Thymus (tissue), 11 donors: Measurements from ENCODE around the gene RMND1. TPM values are rescaled to one million over a fixed set of nuclear protein-coding genes. Genes with fewer than 3 reads are reported as not detected.
A peak's percentile ranks its signal among the peaks of the same experiment; 100 is the strongest.

Source experiments
- DNase-seq, 9 donors: peaks; one replicate each; pipeline ENCODE4 v3.0.0-alpha.2; 2013; ENCODE audit warnings: low spot score in 9 of 9, low read depth in 6 of 9, missing footprints in 1 of 9
- H3K27ac ChIP-seq, 2 donors: one replicate each; pipeline ENCODE4 v1.5.1; 2013; ENCODE audit warnings: control low read depth in 1 of 2, low read depth in 1 of 2, low read length in 1 of 2, mild to moderate bottlenecking in 1 of 2, moderate library complexity in 1 of 2
- H3K27me3 ChIP-seq, 2 donors: one replicate each; pipeline ENCODE4 v1.5.1; 2013; ENCODE audit warnings: low read length in 1 of 2; ENCODE audit not compliant: control insufficient read depth in 2 of 2, insufficient read depth in 1 of 2
- H3K36me3 ChIP-seq, 2 donors: one replicate each; pipeline ENCODE4 v1.5.1; 2013; ENCODE audit warnings: low read length in 1 of 2, mild to moderate bottlenecking in 1 of 2, moderate library complexity in 1 of 2; ENCODE audit not compliant: control insufficient read depth in 2 of 2, insufficient read depth in 2 of 2
- H3K4me1 ChIP-seq, 2 donors: one replicate each; pipeline ENCODE4 v1.5.1; 2013; ENCODE audit warnings: low read length in 2 of 2; ENCODE audit not compliant: control insufficient read depth in 2 of 2, insufficient read depth in 2 of 2
- H3K4me3 ChIP-seq, 2 donors: one replicate each; pipeline ENCODE4 v1.5.1; 2013; ENCODE audit warnings: low read length in 2 of 2, control low read depth in 1 of 2, mild to moderate bottlenecking in 1 of 2
- H3K9me3 ChIP-seq, 2 donors: one replicate each; pipeline ENCODE4 v1.5.1; 2013; ENCODE audit warnings: low read length in 1 of 2, mild to moderate bottlenecking in 1 of 2; ENCODE audit not compliant: control insufficient read depth in 2 of 2, insufficient read depth in 1 of 2
- WGBS: extraction: QIAGEN DNeasy Blood & Tissue Kit; methylation state at CpG from one replicate; pipeline ENCODE4 v1.1.7; 2013; 5-methylcytosine and 5-hydroxymethylcytosine counted together
- polyA plus RNA-seq: library from polyadenylated mRNA; stranded (reverse); fragments of 200-250 nt; gene quantifications from one replicate; pipeline ENCODE4 v1.2.3, GENCODE V29; 2013
- total RNA-seq: library from RNA; stranded (reverse); fragments of 120-200 nt; gene quantifications from one replicate; pipeline ENCODE4 v1.2.4, GENCODE V29; 2013
- donor health status: healthy.

RMND1 gene
- total and polyA plus RNA-seq, 2 donors = 17.0 to 17.2 TPM

GRCh38 chr6:151393410-151393809, 58.5 kb downstream of the RMND1 start:
- Histone ChIP-seq H3K4me1 (peaks cover 17 to 30% of the 10 kb centered on the region in 2 donors), H3K36me3 (peaks cover 0 to 30% of the 10 kb centered on the region in 2 donors), H3K27ac (no peak overlapping the region), H3K4me3 (no peak overlapping the region), H3K9me3 (no peaks in the 10 kb centered on the region), H3K27me3 (no peaks in the 10 kb centered on the region)
- WGBS = 91% methylated on average over 4 of the region's 4 CpGs
- DNase-seq = no peak

GRCh38 chr6:151392427-151392826, 59.5 kb downstream of the RMND1 start:
- H3K9me3 ChIP-seq = no peaks in the 10 kb centered on the region
- WGBS = 7% methylated on average over 3 of the region's 3 CpGs
- peak overlapping the region; percentile 66 to 99 for H3K4me3 ChIP-seq
- H3K27me3 ChIP-seq = no peaks in the 10 kb centered on the region
- peaks cover 21 to 34% of the 10 kb centered on the region in 2 donors for H3K4me1 ChIP-seq
- peak overlapping the region; percentile 54 to 100 for H3K27ac ChIP-seq
- H3K36me3 ChIP-seq = peaks cover 0 to 27% of the 10 kb centered on the region in 2 donors
- DNase-seq = no peak

- Histone ChIP-seq H3K36me3 (peaks cover 0 to 25% of the 10 kb centered on the region in 2 donors), H3K9me3 (no peaks in the 10 kb centered on the region), H3K4me1 (peaks cover 21 to 34% of the 10 kb centered on the region in 2 donors), H3K27me3 (no peaks in the 10 kb centered on the region), H3K27ac (peak within 1 kb of the TSS; percentile 99 to 100), H3K4me3 (peak within 1 kb of the TSS; percentile 66 to 99)
- WGBS = under 1% methylated on average over 57 of the region's 57 CpGs
- DNase-seq = peak; percentile 40 to 80 (median 61)
Observed at GRCh38 chr6:151391471-151392413, 60.2 kb downstream of the RMND1 start, which contains the start of gene ZBTB2. Gene ZBTB2, minus strand, starts transcription at chr6:151391559. Its CDS starts 17,922 bp downstream, at chr6:151373637.

- peak in 8 of 9 donors; percentile 55 to 92 (median 76) for DNase-seq
- under 1% methylated on average over 76 of the region's 78 CpGs for WGBS
Observed at GRCh38 chr6:151390851-151391470, 61.0 kb downstream of the RMND1 start.

GRCh38 chr6:151390276-151390850, 61.6 kb downstream of the RMND1 start:
- Histone ChIP-seq H3K27me3 (no peaks in the 10 kb centered on the region), H3K4me3 (peak overlapping the region; percentile 66 to 99), H3K9me3 (no peaks in the 10 kb centered on the region), H3K27ac (peak overlapping the region; percentile 99 to 100), H3K36me3 (peaks cover 0 to 18% of the 10 kb centered on the region in 2 donors), H3K4me1 (peaks cover 20 to 33% of the 10 kb centered on the region in 2 donors)
- WGBS = under 1% methylated on average over 79 of the region's 79 CpGs
- DNase-seq = peak; percentile 95 to 100 (median 98)

More at GRCh38 chr6:151390851-151391470, 61.0 kb downstream of the RMND1 start:
- Histone ChIP-seq H3K36me3 (peaks cover 0 to 21% of the 10 kb centered on the region in 2 donors), H3K9me3 (no peaks in the 10 kb centered on the region), H3K27ac (peak overlapping the region; percentile 99 to 100), H3K4me1 (peaks cover 21 to 34% of the 10 kb centered on the region in 2 donors), H3K4me3 (peak overlapping the region; percentile 66 to 99), H3K27me3 (no peaks in the 10 kb centered on the region)

GRCh38 chr6:151389618-151390275, 62.2 kb downstream of the RMND1 start:
- Histone ChIP-seq H3K27ac (peak overlapping the region; percentile 99 to 100), H3K4me3 (peak overlapping the region; percentile 95 to 99), H3K4me1 (peaks cover 20 to 32% of the 10 kb centered on the region in 2 donors), H3K27me3 (no peaks in the 10 kb centered on the region), H3K9me3 (no peaks in the 10 kb centered on the region), H3K36me3 (peaks cover 0 to 17% of the 10 kb centered on the region in 2 donors)
- DNase-seq = peak in 1 of 9 donors; percentile 47
- under 1% methylated on average over 54 of the region's 54 CpGs for WGBS

- Histone ChIP-seq H3K4me3 (peak overlapping the region; percentile 95 to 99), H3K36me3 (peaks cover 0 to 23% of the 10 kb centered on the region in 2 donors), H3K27ac (peak overlapping the region; percentile 99 to 100), H3K27me3 (no peaks in the 10 kb centered on the region), H3K4me1 (peaks cover 20 to 32% of the 10 kb centered on the region in 2 donors), H3K9me3 (no peaks in the 10 kb centered on the region)
- DNase-seq = peak in 1 of 9 donors; percentile 10
- 42% methylated on average over 12 of the region's 12 CpGs for WGBS
Observed at GRCh38 chr6:151388997-151389617, 62.8 kb downstream of the RMND1 start.

GRCh38 chr6:151388236-151388635, 63.7 kb downstream of the RMND1 start:
- Histone ChIP-seq H3K4me1 (peaks cover 16 to 24% of the 10 kb centered on the region in 2 donors), H3K36me3 (peaks cover 0 to 22% of the 10 kb centered on the region in 2 donors), H3K27me3 (no peaks in the 10 kb centered on the region), H3K27ac (no peak overlapping the region), H3K9me3 (no peaks in the 10 kb centered on the region), H3K4me3 (no peak overlapping the region)
- WGBS = 97% methylated on average over 2 of the region's 2 CpGs
- DNase-seq = no peak
